ENCODE data around the gene ZNF618.

- no peak for TF ChIP-seq EZH2 (IDR thresholded peaks at IDR 0.05; ENCODE audit: insufficient read depth, poor library complexity, severe bottlenecking)
- TF ChIP-seq EZH2phosphoT487 (IDR thresholded peaks at IDR 0.05; ENCODE audit: insufficient read depth, low read depth), result no peak
Measured at GRCh38 chr9:114003758-114004157, 127.6 kb downstream of the ZNF618 start.
